GM21447 (cell line): ENCODE results near the gene ARHGAP6.
"Not testable (repeated sequence)": the region's sequence is repeated elsewhere in the genome, so short reads cannot be mapped to it uniquely, and the experiment has no call there.

Experiments used
- ATAC-seq: cut with Tn5 transposase; IDR thresholded peaks from one replicate; pipeline ENCODE4 v1.9.1; 2021; ENCODE audit not compliant: unreplicated experiment

ARHGAP6 gene

GRCh38 chrX:11647138-11647537 is 18.6 kb downstream of the ARHGAP6 start:
- no peak for ATAC-seq

DNA sequence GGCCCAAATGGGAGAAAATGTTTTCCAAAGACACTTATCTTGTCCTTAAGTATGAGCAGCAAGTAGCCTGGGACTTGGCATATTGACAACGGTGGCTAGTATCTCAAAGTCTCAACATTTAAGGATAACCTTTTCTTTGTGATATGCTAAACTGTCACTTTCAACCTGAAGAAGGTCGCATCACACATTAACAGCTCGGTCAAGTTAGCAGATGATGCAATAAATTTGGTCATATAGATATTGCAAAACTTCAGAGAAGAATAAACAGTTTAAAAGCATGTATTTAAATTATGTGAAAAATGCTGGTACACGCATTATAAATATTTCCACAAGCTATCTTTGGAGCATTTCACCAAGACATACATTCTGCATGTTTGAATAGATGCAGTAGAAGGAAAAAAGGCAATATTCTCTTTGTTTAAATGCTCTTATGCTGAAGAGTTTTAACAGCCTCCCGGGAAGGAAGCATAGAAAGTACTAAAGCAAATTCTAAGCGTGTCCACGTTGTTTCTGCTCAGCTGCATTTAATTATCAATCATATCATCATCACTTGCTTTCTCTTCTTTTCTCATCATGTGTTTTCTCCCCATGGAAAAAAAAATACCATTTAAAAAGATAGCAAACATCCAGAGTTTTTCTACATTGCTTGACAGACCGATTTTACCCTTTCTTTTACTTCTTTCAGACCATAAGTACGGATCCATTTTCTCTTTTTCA is 24.2 kb downstream of the ARHGAP6 start:
- no peak for ATAC-seq

- ATAC-seq, result no peak
Observed at GRCh38 chrX:11640089-11640488, 25.6 kb downstream of the ARHGAP6 start.

GRCh38 chrX:11632732-11633131 is 33.0 kb downstream of the ARHGAP6 start:
- ATAC-seq, result no peak

DNA sequence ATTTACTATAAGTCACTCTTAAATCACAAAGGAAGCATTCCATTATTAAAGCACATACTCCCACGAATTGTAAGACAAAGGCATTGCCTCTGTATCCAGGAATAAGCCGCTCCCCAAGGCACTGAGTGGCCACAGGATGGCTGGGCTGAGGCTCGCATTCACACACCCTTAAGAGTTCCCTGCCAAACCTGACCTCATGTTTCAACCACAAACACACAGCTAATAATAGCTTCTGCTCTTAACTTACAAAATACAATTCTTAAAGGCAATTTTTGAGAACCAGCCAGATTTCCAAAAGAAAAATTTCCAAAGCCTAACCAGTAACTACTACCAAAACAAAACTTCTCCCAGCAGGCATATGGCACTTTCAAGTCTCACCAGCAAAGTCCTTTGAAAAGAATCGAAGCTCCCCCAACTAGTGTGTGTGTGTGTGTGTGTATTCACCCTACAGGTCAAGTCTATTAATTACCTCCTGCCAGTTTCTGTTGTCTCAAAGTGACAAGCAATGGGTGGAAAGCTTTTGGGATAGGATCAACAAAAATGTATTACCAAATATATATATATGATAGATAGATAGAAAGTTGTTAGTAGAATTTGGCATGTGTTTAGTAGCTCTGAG is 36.0 kb downstream of the ARHGAP6 start:
- ATAC-seq, result peak; percentile 73

DNA sequence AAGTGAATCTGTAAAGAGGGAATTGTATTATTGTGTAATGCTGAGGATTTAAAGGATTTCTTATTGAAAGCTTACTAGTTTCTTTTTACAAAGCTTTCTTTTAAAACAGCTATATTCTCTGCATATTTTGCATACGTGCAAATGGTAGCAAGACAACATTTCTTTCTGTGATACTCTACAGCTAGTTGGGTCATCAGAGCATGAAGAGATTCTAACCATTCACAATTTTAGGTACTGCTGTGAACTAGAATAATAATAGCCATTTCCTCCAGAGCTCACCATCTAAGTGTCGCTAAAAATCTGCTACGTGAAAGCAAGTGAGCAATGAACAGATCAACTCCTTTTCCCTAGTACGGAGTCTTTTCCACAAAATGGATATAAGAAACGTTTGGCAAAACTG is 37.3 kb downstream of the ARHGAP6 start:
- ATAC-seq, result no peak

DNA sequence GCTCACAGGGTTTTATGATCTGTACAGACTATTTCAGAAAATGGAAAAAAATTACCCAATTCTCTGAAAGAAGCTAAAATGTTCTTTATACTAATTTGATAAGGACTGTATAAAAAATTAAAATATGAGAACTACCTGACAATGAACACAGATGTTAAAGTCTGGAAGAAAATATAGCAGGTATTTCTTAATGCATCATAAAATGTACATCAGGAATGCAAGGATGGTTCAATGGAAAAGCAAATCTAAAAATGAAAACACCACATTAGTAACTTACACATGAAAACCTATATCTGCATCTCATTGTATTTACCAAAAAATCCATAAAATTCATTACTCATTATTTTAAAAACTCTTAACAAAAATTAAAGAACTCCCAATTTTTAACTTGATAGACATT is 39.4 kb downstream of the ARHGAP6 start:
- ATAC-seq, result no peak

GRCh38 chrX:11619441-11619840 is 46.3 kb downstream of the ARHGAP6 start:
- no peak for ATAC-seq

- ATAC-seq, result not testable (repeated sequence)
Observed at GRCh38 chrX:11614253-11614652, 51.5 kb downstream of the ARHGAP6 start.

- no peak for ATAC-seq
Observed at GRCh38 chrX:11611965-11612364, 53.8 kb downstream of the ARHGAP6 start.

- ATAC-seq, result no peak
Observed at GRCh38 chrX:11611161-11611560, 54.6 kb downstream of the ARHGAP6 start.

DNA sequence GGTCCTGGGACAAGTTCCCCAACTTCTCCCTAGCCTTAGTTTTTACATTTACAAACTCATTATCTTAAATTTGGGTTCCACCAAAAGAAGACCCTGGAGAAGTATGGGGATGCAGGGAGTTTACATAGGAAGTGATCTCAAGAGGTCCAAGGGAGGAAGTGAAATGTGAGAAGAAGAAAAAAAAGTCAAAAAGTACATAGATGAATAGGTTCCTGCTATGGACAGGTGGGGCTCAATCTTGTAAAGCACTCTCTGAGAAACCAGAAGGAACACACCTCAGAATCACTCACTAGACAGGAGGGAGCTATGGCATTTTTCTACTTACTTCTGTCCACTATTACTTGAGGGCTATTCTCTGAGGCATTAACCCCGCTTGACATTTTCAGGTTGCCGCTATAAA is 56.6 kb downstream of the ARHGAP6 start:
- ATAC-seq, result no peak

GRCh38 chrX:11606408-11606807 is 59.3 kb downstream of the ARHGAP6 start:
- ATAC-seq, result no peak

GRCh38 chrX:11600578-11600977 is 65.1 kb downstream of the ARHGAP6 start:
- ATAC-seq, result no peak

DNA sequence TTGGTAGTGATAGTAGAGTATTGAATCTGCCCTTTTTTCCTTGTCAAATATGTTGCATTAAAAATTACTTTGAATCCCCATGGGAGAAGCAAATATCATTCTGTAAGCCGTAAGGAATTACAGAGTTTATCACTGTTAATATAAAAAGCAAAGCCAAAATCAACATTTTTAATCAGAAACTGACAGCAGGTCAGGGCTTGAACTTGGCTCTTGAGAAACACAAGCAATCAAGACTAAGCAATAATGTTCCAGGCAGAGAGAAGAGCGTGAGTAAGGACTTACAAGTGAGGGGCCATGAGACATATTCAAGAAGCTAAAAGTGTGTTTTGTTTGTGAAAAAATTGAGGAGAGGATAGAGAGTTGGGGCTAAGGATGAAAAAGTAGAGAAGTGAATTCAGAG is 68.2 kb downstream of the ARHGAP6 start:
- no peak for ATAC-seq

- no peak for ATAC-seq
Observed at GRCh38 chrX:11591723-11592346, 73.9 kb downstream of the ARHGAP6 start.

DNA sequence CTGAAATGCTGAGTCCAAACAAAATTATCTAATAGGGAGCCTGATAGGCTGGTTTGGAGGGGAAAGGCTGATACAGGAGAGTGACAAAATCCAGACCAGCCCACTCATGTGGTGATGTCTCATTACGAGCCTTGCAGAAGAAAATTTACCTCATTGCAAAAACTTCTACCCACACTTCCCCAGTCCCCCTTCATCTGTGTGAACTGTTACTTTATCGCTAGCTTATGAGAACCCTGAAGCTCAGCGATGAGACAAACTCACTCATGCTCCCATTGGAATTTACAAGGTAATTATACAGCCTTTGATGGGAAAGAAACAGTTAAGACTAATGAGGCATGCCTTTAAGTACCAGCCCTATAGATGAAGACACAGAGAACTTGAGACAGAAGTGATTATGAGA is 76.1 kb downstream of the ARHGAP6 start:
- ATAC-seq, result no peak

- ATAC-seq, result no peak
Observed at GRCh38 chrX:11588097-11588496, 77.6 kb downstream of the ARHGAP6 start.

- no peak for ATAC-seq
Observed at GRCh38 chrX:11585174-11585573, 80.5 kb downstream of the ARHGAP6 start.

DNA sequence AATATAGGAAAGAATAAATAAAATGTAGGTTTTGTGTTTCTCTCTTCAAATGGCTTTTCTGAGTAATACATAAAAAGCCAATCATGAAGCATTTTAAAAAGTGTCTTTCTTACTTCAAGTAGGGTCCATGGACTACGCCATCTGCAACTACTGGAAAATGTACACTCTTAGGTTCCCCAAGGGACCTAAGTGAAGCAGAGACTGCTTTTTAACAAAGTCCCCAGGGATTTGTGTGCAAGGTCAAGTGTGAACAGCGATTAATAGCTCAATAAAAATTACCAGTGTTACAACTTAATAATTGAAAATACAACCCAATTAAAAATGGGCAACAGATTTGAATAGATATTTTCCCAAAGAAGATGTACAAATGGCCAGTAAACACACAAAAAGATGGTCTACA is 84.9 kb downstream of the ARHGAP6 start:
- no peak for ATAC-seq

- ATAC-seq, result no peak
Observed at GRCh38 chrX:11579636-11580600, 85.8 kb downstream of the ARHGAP6 start.
